ENCODE results near the gene COL15A1. TPM values are rescaled to one million over a fixed set of nuclear protein-coding genes. Genes with fewer than 3 reads are reported as not detected.

The COL15A1 gene
- total RNA-seq, 4 donors from 2014 or later = 8.0 to 15.2 (median 12.8) TPM

- Histone ChIP-seq H3K27ac (no peak overlapping the region), H3K27me3 (no peaks in the 10 kb centered on the region), H3K9me3 (no peaks in the 10 kb centered on the region), H3K4me1 (peaks cover 0 to 5% of the 10 kb centered on the region in 2 donors), H3K4me3 (replicated peaks in 1 of 3) (no peak overlapping the region), H3K36me3 (no peaks in the 10 kb centered on the region)
- no peak for TF ChIP-seq CTCF (IDR thresholded peaks at IDR 0.05)
- TF ChIP-seq POLR2A (IDR thresholded peaks at IDR 0.05) = no peak
- no peak for DNase-seq
- 67 to 75% methylated on average over 3 of the region's 3 CpGs for WGBS, 2 donors
- intact Hi-C loops (cut with DNase I) = no loop called here
These were observed 107.7 kb downstream of the COL15A1 start for GRCh38 chr9:99051406-99051805.

GRCh38 chr9:99051851-99052250 lies 108.1 kb downstream of the COL15A1 start:
- no peaks in the 10 kb centered on the region for H3K36me3 ChIP-seq
- 72 to 97% methylated on average over 4 of the region's 4 CpGs for WGBS, 2 donors
- TF ChIP-seq POLR2A (IDR thresholded peaks at IDR 0.05) = no peak
- TF ChIP-seq CTCF (IDR thresholded peaks at IDR 0.05) = no peak
- no peak for DNase-seq
- intact Hi-C loops (cut with DNase I) = no loop called here
- peaks cover 0 to under 1% of the 10 kb centered on the region in 2 donors for H3K4me1 ChIP-seq
- H3K27me3 ChIP-seq = no peaks in the 10 kb centered on the region
- H3K9me3 ChIP-seq = no peaks in the 10 kb centered on the region
- H3K4me3 ChIP-seq (replicated peaks in 1 of 3) = no peak overlapping the region
- H3K27ac ChIP-seq = no peak overlapping the region

GRCh38 chr9:99052815-99053715 lies 109.4 kb downstream of the COL15A1 start:
- intact Hi-C loops (cut with DNase I) = no loop called here
- Histone ChIP-seq H3K27me3 (no peaks in the 10 kb centered on the region), H3K36me3 (no peaks in the 10 kb centered on the region), H3K27ac (no peak overlapping the region), H3K4me3 (replicated peaks in 1 of 3) (no peak overlapping the region), H3K4me1 (no peaks in the 10 kb centered on the region), H3K9me3 (no peaks in the 10 kb centered on the region)
- 81 to 83% methylated on average over 10 of the region's 10 CpGs for WGBS, 2 donors
- no peak for DNase-seq
- TF ChIP-seq CTCF (IDR thresholded peaks at IDR 0.05) (no peak), POLR2A (IDR thresholded peaks at IDR 0.05) (no peak)

GRCh38 chr9:99054581-99054980 lies 110.9 kb downstream of the COL15A1 start:
- Histone ChIP-seq H3K36me3 (no peaks in the 10 kb centered on the region), H3K27me3 (no peaks in the 10 kb centered on the region), H3K27ac (no peak overlapping the region), H3K4me3 (replicated peaks in 1 of 3) (no peak overlapping the region), H3K9me3 (no peaks in the 10 kb centered on the region), H3K4me1 (peaks cover 7 to 15% of the 10 kb centered on the region in 2 donors)
- no peak for DNase-seq
- WGBS, 2 donors = 93 to 98% methylated on average over 2 of the region's 2 CpGs
- intact Hi-C loops (cut with DNase I) = no loop called here
- no peak for TF ChIP-seq POLR2A (IDR thresholded peaks at IDR 0.05)
- TF ChIP-seq CTCF (IDR thresholded peaks at IDR 0.05) = no peak

GRCh38 chr9:99055384-99055783 lies 111.7 kb downstream of the COL15A1 start:
- DNase-seq = no peak
- H3K9me3 ChIP-seq = no peaks in the 10 kb centered on the region
- WGBS, 2 donors = 100% methylated on average over 1 of the region's 1 CpG
- H3K4me1 ChIP-seq = peaks cover 11 to 19% of the 10 kb centered on the region in 2 donors
- no peak overlapping the region for H3K27ac ChIP-seq
- H3K27me3 ChIP-seq = no peaks in the 10 kb centered on the region
- H3K36me3 ChIP-seq = no peaks in the 10 kb centered on the region
- no peak overlapping the region for H3K4me3 ChIP-seq (replicated peaks in 1 of 3)
- intact Hi-C loops (cut with DNase I) = no loop called here
- TF ChIP-seq POLR2A (IDR thresholded peaks at IDR 0.05) = no peak
- TF ChIP-seq CTCF (IDR thresholded peaks at IDR 0.05) = no peak
